H1 (cell line): Measurements from ENCODE around the gene DSE. TPM values are rescaled to one million over a fixed set of nuclear protein-coding genes. Genes with fewer than 3 reads are reported as not detected.

ENCODE experiments used
- CTCF ChIA-PET: fragments of 300-600 bp; sonication (Branson Sonifier 250); formaldehyde crosslinking; loops from one replicate; lab custom pipeline; 2021; ENCODE audit not compliant: partially characterized antibody; lab: Charles Lee
- POLR2A ChIA-PET: fragments of 300-600 bp; sonication (Branson Sonifier 250); formaldehyde crosslinking; loops from one replicate; lab custom pipeline; 2021; ENCODE audit warnings: inconsistent platforms; ENCODE audit not compliant: partially characterized antibody; lab: Charles Lee
- DNase-seq, 2 experiments: peaks; one replicate each; pipeline versions ENCODE4 v3.0.0 to v3.0.0-alpha.2; 2010 to 2022; ENCODE audit warnings: low spot score in 2 of 2, low read depth in 1 of 2, mixed read lengths in 1 of 2
- FAIRE-seq: peaks from 2 replicates; lab custom pipeline; 2011; peaks lifted over from hg19 to GRCh38; lab: Jason Lieb, UNC
- H2AFZ ChIP-seq: 2 replicates; pipeline ENCODE4 v1.8.1; 2012; ENCODE audit warnings: low read length, inconsistent platforms
- H2AK5ac ChIP-seq: 2 replicates; pipeline ENCODE4 v1.6.1; 2013; ENCODE audit warnings: low read depth, low read length
- H2BK120ac ChIP-seq: replicated peaks from 2 replicates; pipeline ENCODE3; 2013; ENCODE audit warnings: low read depth, low read length, inconsistent platforms
- H2BK12ac ChIP-seq: 2 replicates; pipeline ENCODE4 v1.6.1; 2013; ENCODE audit warnings: low read depth, low read length
- H2BK15ac ChIP-seq: 2 replicates; pipeline ENCODE4 v1.6.1; 2013; ENCODE audit warnings: low read length
- H2BK20ac ChIP-seq: 2 replicates; pipeline ENCODE4 v1.6.1; 2013; ENCODE audit warnings: low read length
- H2BK5ac ChIP-seq: 2 replicates; pipeline ENCODE4 v1.6.1; 2013; ENCODE audit warnings: low read depth, low read length
- H3K14ac ChIP-seq: 2 replicates; pipeline ENCODE4 v1.6.1; 2013; ENCODE audit warnings: inconsistent platforms; ENCODE audit not compliant: insufficient read length
- H3K18ac ChIP-seq: 2 replicates; pipeline ENCODE4 v1.6.1; 2013; ENCODE audit warnings: low read length; ENCODE audit errors: extremely low read depth
- H3K23ac ChIP-seq: 2 replicates; pipeline ENCODE4 v1.6.1; 2013; ENCODE audit warnings: inconsistent platforms; ENCODE audit not compliant: insufficient read length
- H3K23me2 ChIP-seq: 2 replicates; pipeline ENCODE4 v1.6.1; 2013; ENCODE audit warnings: low read depth, low read length
- H3K27ac ChIP-seq: 2 replicates; pipeline ENCODE4 v1.6.1; 2011; ENCODE audit warnings: low read depth, low read length, inconsistent platforms
- H3K27me3 ChIP-seq, 4 experiments: replicated peaks in 1 of 4; 1 replicate in 1 of 4; 2 replicates in 3 of 4; pipeline versions ENCODE4 v1.6.1 to v1.8.1; 2011 to 2013; ENCODE audit warnings: low read length in 3 of 4, mild to moderate bottlenecking in 3 of 4, inconsistent platforms in 2 of 4, mixed read lengths in 2 of 4, moderate library complexity in 1 of 4; ENCODE audit not compliant: control insufficient read depth in 3 of 4, insufficient read depth in 3 of 4; ENCODE audit errors: extremely low read depth in 1 of 4
- H3K36me3 ChIP-seq, 4 experiments: 2 replicates each; pipeline versions ENCODE4 v1.6.1 to v1.8.1; 2011 to 2013; ENCODE audit warnings: mild to moderate bottlenecking in 4 of 4, low read length in 3 of 4, moderate library complexity in 2 of 4, control low read depth in 1 of 4, inconsistent platforms in 1 of 4; ENCODE audit not compliant: insufficient read depth in 4 of 4, control insufficient read depth in 2 of 4
- H3K4ac ChIP-seq: replicated peaks from 2 replicates; pipeline ENCODE3; 2013; ENCODE audit warnings: low read length, low read depth, mixed read lengths, inconsistent platforms; ENCODE audit not compliant: insufficient read length
- H3K4me1 ChIP-seq, 4 experiments: replicated peaks in 1 of 4; 1 replicate in 1 of 4; 2 replicates in 3 of 4; pipeline versions ENCODE4 v1.6.1 to v1.8.1; 2011 to 2013; ENCODE audit warnings: low read length in 3 of 4, inconsistent platforms in 2 of 4, mixed read lengths in 1 of 4; ENCODE audit not compliant: insufficient read depth in 4 of 4, control insufficient read depth in 3 of 4
- H3K4me2 ChIP-seq, 2 experiments: 2 replicates each; pipeline versions ENCODE4 v1.6.1 to v1.8.1; 2011 to 2013; ENCODE audit warnings: low read depth in 2 of 2, low read length in 2 of 2, control low read depth in 1 of 2, inconsistent platforms in 1 of 2, mild to moderate bottlenecking in 1 of 2; ENCODE audit not compliant: insufficient read depth in 1 of 2
- H3K4me3 ChIP-seq, 4 experiments: fragments of 200-600, 300-600 bp in 1 of 4; sonication (generic), shearing (Covaris generic), sonication (Bioruptor Twin) in 1 of 4; 2 replicates each; pipeline versions ENCODE4 v1.5.1 to v1.8.1; 2011 to 2016; ENCODE audit warnings: low read length in 4 of 4, low read depth in 3 of 4, control low read depth in 2 of 4, inconsistent platforms in 2 of 4, mild to moderate bottlenecking in 2 of 4, mixed read lengths in 1 of 4, moderate library complexity in 1 of 4; ENCODE audit not compliant: insufficient read depth in 2 of 4; ENCODE audit errors: extremely low read depth in 1 of 4
- H3K56ac ChIP-seq: replicated peaks from 2 replicates; pipeline ENCODE3; 2013; ENCODE audit warnings: low read depth, mild to moderate bottlenecking, mixed read lengths, low read length, inconsistent platforms; ENCODE audit not compliant: insufficient read length
- H3K79me1 ChIP-seq: 2 replicates; pipeline ENCODE4 v1.6.1; 2013; ENCODE audit warnings: low read depth, low read length, control low read depth
- H3K79me2 ChIP-seq, 2 experiments: 2 replicates each; pipeline versions ENCODE4 v1.6.1 to v1.8.1; 2012 to 2013; ENCODE audit warnings: low read length in 2 of 2, mild to moderate bottlenecking in 2 of 2, inconsistent platforms in 1 of 2; ENCODE audit not compliant: insufficient read depth in 2 of 2, control insufficient read depth in 1 of 2
- H3K9ac ChIP-seq, 4 experiments: replicated peaks in 1 of 4; 1 replicate in 1 of 4; 2 replicates in 3 of 4; pipeline versions ENCODE4 v1.6.1 to v1.8.1; 2011 to 2013; ENCODE audit warnings: low read depth in 3 of 4, low read length in 3 of 4, control low read depth in 2 of 4, mild to moderate bottlenecking in 2 of 4, moderate library complexity in 2 of 4, inconsistent platforms in 1 of 4; ENCODE audit errors: extremely low read depth in 1 of 4
- H3K9me3 ChIP-seq, 2 experiments: 2 replicates each; pipeline versions ENCODE4 v1.6.1 to v1.8.1; 2012 to 2013; ENCODE audit warnings: mild to moderate bottlenecking in 2 of 2, moderate library complexity in 2 of 2, control low read depth in 1 of 2, inconsistent platforms in 1 of 2, low read depth in 1 of 2, low read length in 1 of 2, mixed read lengths in 1 of 2; ENCODE audit not compliant: insufficient read depth in 2 of 2
- H4K20me1 ChIP-seq, 2 experiments: replicated peaks in 1 of 2; 2 replicates each; pipeline versions ENCODE3 to v1.8.1; 2011 to 2013; ENCODE audit warnings: inconsistent platforms in 2 of 2, low read length in 2 of 2, mild to moderate bottlenecking in 1 of 2; ENCODE audit not compliant: insufficient read depth in 2 of 2, control insufficient read depth in 1 of 2
- H4K5ac ChIP-seq: 2 replicates; pipeline ENCODE4 v1.6.1; 2013; ENCODE audit warnings: low read length, low read depth, mixed read lengths, inconsistent platforms; ENCODE audit not compliant: insufficient read length
- H4K8ac ChIP-seq: 2 replicates; pipeline ENCODE4 v1.8.0; 2013; ENCODE audit warnings: mild to moderate bottlenecking, moderate library complexity, low read length, inconsistent platforms; ENCODE audit not compliant: insufficient read depth; ENCODE audit errors: extremely low read depth
- H4K91ac ChIP-seq: replicated peaks from 2 replicates; pipeline ENCODE3; 2013; ENCODE audit warnings: low read length, mixed read lengths, inconsistent platforms; ENCODE audit not compliant: insufficient read length
- FOSL1 ChIP-seq: IDR thresholded peaks from 2 replicates; pipeline ENCODE4 v1.6.1; 2011; ENCODE audit warnings: mild to moderate bottlenecking, low read depth, low read length, moderate library complexity; ENCODE audit not compliant: insufficient read depth
- NRF1 ChIP-seq: IDR thresholded peaks from 2 replicates; pipeline ENCODE4 v1.6.1; 2011; ENCODE audit warnings: mild to moderate bottlenecking, low read depth, low read length, improper control_type of control experiment
- POLR2A ChIP-seq, 2 experiments: IDR thresholded peaks; 1 replicate in 1 of 2; 2 replicates in 1 of 2; pipeline ENCODE4 v1.6.1; 2011; ENCODE audit warnings: low read depth in 2 of 2, low read length in 2 of 2, mild to moderate bottlenecking in 2 of 2; ENCODE audit errors: control extremely low read depth in 1 of 2
- SP2 ChIP-seq: IDR thresholded peaks from 2 replicates; pipeline ENCODE4 v1.6.1; 2012; ENCODE audit warnings: mild to moderate bottlenecking, low read length, inconsistent platforms
- TAF7 ChIP-seq: optimal IDR thresholded peaks from 2 replicates; pipeline ENCODE3; 2011; ENCODE audit warnings: low read depth, mild to moderate bottlenecking, inconsistent platforms, low read length, moderate library complexity, borderline replicate concordance
- TEAD4 ChIP-seq: IDR thresholded peaks from 2 replicates; pipeline ENCODE4 v1.6.1; 2012; ENCODE audit warnings: low read depth, low read length, inconsistent platforms, mixed read lengths
- WGBS, 2 experiments: shearing (Covaris generic) in 1 of 2; methylation state at CpG; one replicate each; pipeline versions ENCODE4 v1.1.6 to v1.1.7; 2013 to 2015; ENCODE audit warnings: low lambda C conversion rate in 2 of 2, mixed read lengths in 2 of 2, inconsistent platforms in 1 of 2, low coverage in 1 of 2, missing lambda C conversion rate in 1 of 2; ENCODE audit not compliant: insufficient replicate concordance in 2 of 2, insufficient coverage in 1 of 2, insufficient read length in 1 of 2; ENCODE audit errors: extremely low coverage in 1 of 2, missing lambda C conversion rate in 1 of 2; 5-methylcytosine and 5-hydroxymethylcytosine counted together
- polyA plus RNA-seq, 7 experiments: library from polyadenylated mRNA; depleted of rRNA in 3 of 7; stranded (reverse) in 5 of 7; unstranded in 2 of 7; fragments of >200 nt in 5 of 7; fragments of 200-250 nt in 2 of 7; gene quantifications; 1 replicate in 5 of 7; 2 replicates in 1 of 7; 4 replicates in 1 of 7; pipeline versions ENCODE4 v1.2.1 to v1.2.3, GENCODE V29; 2011 to 2013; ENCODE audit warnings: missing spikeins in 2 of 7, mixed read lengths in 2 of 7
- total RNA-seq: library from RNA; stranded (reverse); fragmentation: NEBNext Ultra II Directional; extraction: Animal tissue kit (Norgen Biotek cat#: 25700); gene quantifications from 2 replicates; pipeline ENCODE4 v1.2.1, GENCODE V29; 2021
- TF ChIP-seq, protein P1 (sequence below): IDR thresholded peaks from 2 replicates; pipeline ENCODE4 v1.6.1; 2012; ENCODE audit warnings: low read length, inconsistent platforms
- TF ChIP-seq, protein P2 (sequence below): IDR thresholded peaks from 2 replicates; pipeline ENCODE4 v1.6.1; 2012; ENCODE audit warnings: inconsistent platforms

The DSE gene
- total and polyA plus RNA-seq, 2 of the 8 experiments (the other 6 are each of a cell fraction or from before 2014, with no cell fraction given): 32.5 to 94.4 TPM

DNA sequence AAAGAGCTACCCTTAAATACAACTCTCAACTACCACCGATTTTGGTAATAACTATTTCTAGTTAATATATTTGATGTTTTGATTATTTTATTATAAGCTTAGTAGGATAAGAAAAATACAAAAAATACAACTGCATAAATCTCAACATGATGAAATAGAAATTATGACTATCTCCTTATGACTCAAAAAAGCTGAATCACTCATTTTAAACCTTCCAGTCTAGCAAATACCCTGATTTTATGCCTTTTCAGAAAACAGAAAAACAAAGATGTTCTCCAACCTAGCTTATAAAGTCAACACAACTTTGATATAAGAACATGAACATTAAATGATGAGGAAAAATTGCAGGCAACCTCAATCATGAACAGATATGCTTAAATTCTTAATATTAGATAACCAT is 40.2 kb upstream of the DSE start:
- H4K20me1 ChIP-seq: no peaks in the 10 kb centered on the region
- H3K14ac ChIP-seq: no peak overlapping the region
- no peaks in the 10 kb centered on the region for H3K79me1 ChIP-seq
- H4K5ac ChIP-seq: no peak overlapping the region
- no peak for FAIRE-seq
- POLR2A ChIA-PET: interaction anchor here (1.6 kb wide), 1 partner anchor 40 kb away, joined by 4 read pairs; the partner anchor contains the start of gene DSE
- no peak overlapping the region for H3K4me3 ChIP-seq
- no peaks in the 10 kb centered on the region for H3K79me2 ChIP-seq
- TF ChIP-seq TEAD4 (no peak), TAF7 (no peak), POLR2A (IDR thresholded peaks at IDR 0.05; ENCODE audit: control extremely low read depth in 1 of 2, low read depth in 2 of 2, low read length in 2 of 2) (no peak), NRF1 (no peak), SP2 (no peak), FOSL1 (no peak)
- TF ChIP-seq, protein P1, sequence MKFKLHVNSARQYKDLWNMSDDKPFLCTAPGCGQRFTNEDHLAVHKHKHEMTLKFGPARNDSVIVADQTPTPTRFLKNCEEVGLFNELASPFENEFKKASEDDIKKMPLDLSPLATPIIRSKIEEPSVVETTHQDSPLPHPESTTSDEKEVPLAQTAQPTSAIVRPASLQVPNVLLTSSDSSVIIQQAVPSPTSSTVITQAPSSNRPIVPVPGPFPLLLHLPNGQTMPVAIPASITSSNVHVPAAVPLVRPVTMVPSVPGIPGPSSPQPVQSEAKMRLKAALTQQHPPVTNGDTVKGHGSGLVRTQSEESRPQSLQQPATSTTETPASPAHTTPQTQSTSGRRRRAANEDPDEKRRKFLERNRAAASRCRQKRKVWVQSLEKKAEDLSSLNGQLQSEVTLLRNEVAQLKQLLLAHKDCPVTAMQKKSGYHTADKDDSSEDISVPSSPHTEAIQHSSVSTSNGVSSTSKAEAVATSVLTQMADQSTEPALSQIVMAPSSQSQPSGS: no peak
- TF ChIP-seq, protein P2, sequence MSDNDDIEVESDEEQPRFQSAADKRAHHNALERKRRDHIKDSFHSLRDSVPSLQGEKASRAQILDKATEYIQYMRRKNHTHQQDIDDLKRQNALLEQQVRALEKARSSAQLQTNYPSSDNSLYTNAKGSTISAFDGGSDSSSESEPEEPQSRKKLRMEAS: no peak
- TF ChIP-seq, all 59 proteins: peak for 0
- no peak overlapping the region for H2BK15ac ChIP-seq
- H3K27me3 ChIP-seq: no peaks in the 10 kb centered on the region
- H3K18ac ChIP-seq: no peak overlapping the region
- no peak overlapping the region for H2BK120ac ChIP-seq
- no peak overlapping the region for H2AFZ ChIP-seq
- no peak overlapping the region for H2BK20ac ChIP-seq
- no peaks in the 10 kb centered on the region for H3K36me3 ChIP-seq
- no peak overlapping the region for H3K4ac ChIP-seq
- H3K4me2 ChIP-seq: no peak overlapping the region
- no peak for DNase-seq
- no peak overlapping the region for H2BK12ac ChIP-seq
- no peak overlapping the region for H4K8ac ChIP-seq
- H3K4me1 ChIP-seq: peaks cover 0 to 13% (median 10%) of the 10 kb centered on the region in 4 experiments; a peak in 5 of 7 replicates
- no peak overlapping the region for H2BK5ac ChIP-seq
- H3K9ac ChIP-seq: no peak overlapping the region
- H4K91ac ChIP-seq: no peak overlapping the region
- 76% methylated on average over 1 of the region's 1 CpG; no CpG with 5 or more reads in 1 of the 2 experiments for WGBS, 2 experiments
- no peak overlapping the region for H3K27ac ChIP-seq
- CTCF ChIA-PET: no interaction called here
- no peak overlapping the region for H2AK5ac ChIP-seq
- no peak overlapping the region for H3K23ac ChIP-seq
- no peak overlapping the region for H3K56ac ChIP-seq
- H3K9me3 ChIP-seq: peaks cover 0 to 3% of the 10 kb centered on the region in 2 experiments; a peak in 2 of 4 replicates
- no peaks in the 10 kb centered on the region for H3K23me2 ChIP-seq
